HG03045 (cell line): ENCODE measurements around the gene PLCD3.

Source experiments
- ATAC-seq: cut with Tn5 transposase; IDR thresholded peaks from one replicate; pipeline ENCODE4 v1.9.1; 2021; ENCODE audit warnings: mild to moderate bottlenecking, moderate library complexity; ENCODE audit not compliant: unreplicated experiment

PLCD3 gene

GRCh38 chr17:45104497-45104896 lies 27.8 kb downstream of the PLCD3 start:
- no peak for ATAC-seq

GRCh38 chr17:45104029-45104428 lies 28.3 kb downstream of the PLCD3 start:
- no peak for ATAC-seq

- ATAC-seq, result no peak
Measured at GRCh38 chr17:45103269-45103795, 29.0 kb downstream of the PLCD3 start.

GRCh38 chr17:45102856-45103255 lies 29.5 kb downstream of the PLCD3 start:
- no peak for ATAC-seq

DNA sequence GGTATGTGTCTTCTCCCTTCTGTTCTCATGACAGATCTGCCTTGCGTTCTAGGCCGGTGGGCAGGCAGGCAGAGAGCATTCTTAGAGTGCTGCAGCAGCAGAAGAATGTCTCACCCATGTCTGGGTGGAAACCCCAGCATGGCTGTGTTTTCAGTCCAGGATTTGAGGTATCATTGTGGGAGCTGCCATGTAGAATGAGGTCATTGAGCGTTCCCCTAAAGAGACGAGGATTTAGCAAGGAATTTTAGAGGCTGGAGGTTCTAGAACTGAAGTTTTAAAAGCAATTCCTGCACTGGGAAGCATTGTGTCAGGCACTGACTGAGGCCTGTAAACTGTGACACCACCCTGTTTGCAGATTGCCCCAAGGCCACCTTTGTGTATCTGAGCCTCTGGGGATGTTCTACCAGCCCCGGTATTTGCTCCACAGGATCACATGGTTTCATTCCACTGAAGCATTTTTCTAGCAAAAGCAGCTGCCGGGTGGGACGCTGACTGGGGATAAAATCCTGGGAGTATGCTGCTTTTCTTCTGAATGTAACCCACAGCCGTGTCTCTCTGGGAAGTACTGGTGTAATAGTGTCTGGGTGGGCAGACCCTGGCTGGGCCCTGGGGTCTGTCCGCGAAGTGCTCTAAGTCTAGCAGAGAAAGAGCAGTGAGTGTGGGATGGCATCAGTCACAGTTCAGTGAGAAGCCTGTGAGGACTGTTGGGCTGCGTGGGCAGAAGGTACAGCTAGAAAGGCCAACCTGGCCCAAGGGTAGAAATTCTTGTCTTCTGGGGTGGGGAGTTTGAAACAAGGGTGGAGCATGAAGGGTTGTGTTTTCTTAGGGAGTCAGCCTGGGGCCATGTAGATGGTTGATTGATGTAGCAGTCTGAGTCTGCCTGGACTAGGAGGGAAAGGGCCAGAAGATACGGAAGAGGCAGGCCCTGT lies 30.2 kb downstream of the PLCD3 start:
- no peak for ATAC-seq

GRCh38 chr17:45101546-45101882 lies 30.8 kb downstream of the PLCD3 start:
- no peak for ATAC-seq

DNA sequence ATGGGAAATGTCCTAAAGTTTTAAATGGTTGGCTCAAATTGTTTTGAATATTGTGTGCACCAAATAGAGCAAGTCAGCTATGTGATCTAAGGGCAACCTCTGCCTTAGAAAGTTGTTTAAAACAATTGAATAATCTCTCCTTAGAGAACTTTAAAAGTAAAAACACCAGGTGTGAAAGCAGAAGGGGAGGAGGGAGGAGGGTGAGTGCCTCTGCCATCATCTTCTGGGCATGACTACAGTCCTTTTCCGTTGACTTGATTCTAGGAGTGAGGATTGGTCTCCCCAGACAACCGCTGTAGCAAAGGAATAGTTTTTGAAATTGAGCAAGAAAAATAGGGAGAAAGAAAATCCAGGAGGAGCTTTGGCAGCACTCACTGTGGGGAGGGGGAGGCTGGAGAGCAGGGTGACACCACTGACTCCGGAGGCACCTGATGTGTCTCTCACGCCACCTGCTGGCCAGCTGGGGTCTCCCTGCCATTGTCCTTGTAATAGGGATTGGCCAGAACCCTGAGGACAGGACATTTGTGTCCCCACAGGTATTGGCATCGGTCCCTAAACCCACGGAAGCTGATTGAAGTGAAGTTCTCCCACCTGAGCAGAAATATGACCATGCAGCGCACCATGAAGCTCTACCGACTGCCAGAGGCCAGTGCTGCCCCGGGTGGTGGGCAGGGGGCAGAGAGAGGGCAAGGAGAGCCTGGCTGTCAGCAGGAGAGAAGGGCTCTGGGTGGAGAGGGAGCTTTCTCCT lies 33.3 kb downstream of the PLCD3 start:
- ATAC-seq, result no peak

- no peak for ATAC-seq
Measured at GRCh38 chr17:45098081-45098868, 34.0 kb downstream of the PLCD3 start.

GRCh38 chr17:45096926-45097325 lies 35.4 kb downstream of the PLCD3 start:
- ATAC-seq, result no peak

GRCh38 chr17:45096141-45096540 lies 36.2 kb downstream of the PLCD3 start:
- no peak for ATAC-seq

DNA sequence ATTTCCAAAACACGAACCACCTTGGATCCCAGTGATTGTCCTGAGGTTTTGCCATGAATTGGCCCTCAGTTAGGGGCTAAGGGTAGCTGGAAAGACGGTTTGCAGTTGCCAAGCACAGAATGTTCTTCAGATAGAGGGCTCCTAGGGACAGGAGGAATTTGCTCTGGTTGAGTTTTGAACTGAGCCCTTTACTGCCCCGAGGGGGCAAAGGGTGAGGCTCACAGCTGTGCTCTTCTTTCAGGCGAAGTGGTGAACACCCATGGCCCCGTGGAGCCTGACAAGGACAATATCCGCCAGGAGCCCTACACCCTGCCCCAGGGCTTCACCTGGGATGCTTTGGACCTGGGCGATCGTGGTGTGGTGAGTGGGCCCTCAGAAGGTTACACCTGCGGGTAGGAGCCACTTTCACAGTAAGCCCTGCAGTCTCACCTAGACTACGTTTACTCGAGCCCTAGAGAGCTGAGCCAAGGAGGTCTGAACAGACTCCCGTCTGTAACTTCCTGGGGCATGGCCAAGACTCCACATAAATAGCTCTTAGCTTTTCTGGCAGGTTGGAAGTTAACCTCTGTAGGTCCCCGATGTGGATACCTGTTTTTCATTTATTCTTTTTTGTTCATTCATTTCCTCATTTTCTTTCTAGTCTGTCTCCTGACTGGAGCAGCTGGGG lies 38.7 kb downstream of the PLCD3 start:
- no peak for ATAC-seq

GRCh38 chr17:45092911-45093430 lies 39.3 kb downstream of the PLCD3 start:
- ATAC-seq, result no peak

DNA sequence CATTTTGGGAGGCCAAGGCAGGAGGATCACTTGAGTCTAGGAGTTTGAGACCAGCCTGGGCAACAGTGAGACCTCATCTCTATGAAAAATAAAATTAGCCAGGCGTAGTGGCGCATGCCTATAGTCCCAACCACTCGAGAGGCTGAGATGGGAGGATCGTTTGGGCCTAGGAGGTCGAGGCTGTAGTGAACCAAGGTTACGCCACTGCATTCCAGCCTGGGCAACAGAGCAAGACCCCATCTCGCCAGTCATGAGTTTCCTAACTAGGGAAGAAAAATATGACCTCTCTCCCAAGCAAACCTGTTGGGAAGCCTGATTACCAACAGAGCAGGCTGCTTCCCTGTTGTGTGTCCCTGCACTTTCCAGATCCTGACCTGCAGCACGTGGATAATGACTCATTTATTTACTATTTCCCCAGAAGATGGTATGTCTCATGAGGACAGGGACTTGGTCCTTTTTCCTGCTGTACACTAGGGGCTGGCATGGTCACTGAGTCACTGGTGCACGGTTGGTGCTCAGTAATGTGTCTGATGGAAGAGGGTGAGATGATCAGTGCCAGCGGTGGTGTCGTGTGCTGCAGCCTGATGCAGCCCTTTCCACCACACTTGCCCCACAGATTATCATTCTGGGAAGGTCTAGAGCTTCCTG lies 40.4 kb downstream of the PLCD3 start:
- ATAC-seq, result no peak

- no peak for ATAC-seq
Measured at GRCh38 chr17:45090711-45091110, 41.6 kb downstream of the PLCD3 start.

DNA sequence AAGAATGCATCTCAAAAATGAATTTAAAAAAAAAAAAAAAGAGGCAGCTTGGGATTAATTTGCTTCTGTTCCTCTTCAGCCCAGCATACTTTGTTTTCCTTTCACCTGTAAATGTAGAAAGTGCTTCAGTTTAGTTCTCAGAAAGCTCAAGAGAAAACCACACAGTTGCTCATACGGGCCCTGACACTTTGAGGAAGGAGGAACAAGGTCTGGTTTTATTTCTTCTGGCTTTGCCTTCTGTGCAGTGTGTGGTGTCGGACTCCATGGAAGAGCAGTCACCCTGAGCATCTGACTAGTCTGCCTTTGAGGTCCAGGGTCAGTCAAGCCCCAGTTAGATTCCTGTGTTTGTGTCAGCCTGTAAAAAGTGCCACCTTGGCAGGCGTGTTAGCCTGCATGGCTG lies 43.6 kb downstream of the PLCD3 start:
- no peak for ATAC-seq

DNA sequence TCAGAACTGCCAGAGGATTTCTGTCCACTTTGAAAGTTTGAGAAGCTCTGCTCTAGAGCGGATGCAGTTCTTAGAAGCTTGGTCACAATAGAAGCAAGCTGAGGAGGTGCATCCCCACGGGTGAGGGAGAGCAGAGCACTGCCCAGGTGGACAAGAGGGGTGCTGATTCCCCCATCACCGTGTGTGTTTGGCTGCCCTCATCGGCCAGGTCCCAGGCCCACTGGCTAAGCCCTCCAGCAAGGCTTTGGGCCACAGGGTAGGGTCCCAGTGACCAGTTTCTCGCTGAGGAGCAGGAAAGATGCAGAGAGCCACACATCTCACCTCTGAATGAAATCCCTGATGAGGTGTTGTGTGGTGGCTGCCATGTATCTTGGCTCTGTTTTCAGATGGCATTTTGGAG lies 44.3 kb downstream of the PLCD3 start:
- ATAC-seq, result no peak

- no peak for ATAC-seq
Measured at GRCh38 chr17:45087504-45087975, 44.8 kb downstream of the PLCD3 start.

DNA sequence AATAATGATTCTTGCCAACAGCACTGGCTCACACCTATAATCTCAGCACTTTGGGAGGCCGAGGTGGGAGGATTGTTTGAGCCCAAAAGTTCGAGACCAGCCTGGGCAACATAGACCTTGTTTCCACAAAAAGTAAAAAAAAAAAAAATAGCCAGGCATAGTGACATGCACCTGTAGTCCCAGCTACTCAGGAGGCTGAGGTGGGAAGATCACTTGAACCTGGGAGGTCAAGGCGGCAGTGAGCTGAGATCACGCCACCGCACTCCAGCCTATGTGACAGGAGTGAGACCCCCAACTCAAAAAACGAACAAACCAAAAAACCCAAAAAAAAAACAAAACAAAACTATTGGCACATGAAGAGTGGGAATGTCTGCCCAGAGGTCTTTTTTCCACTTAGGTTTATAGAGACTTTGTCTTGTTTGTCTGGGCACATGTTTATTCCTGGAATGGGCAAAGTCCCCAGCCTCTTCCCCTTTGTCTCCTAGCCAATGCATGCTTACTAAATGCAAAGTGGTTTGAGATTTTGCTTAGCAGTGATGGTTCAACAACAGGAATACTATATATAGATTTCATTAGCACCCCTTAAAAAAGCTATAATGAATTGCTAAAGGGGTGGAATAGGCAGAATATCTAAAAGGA lies 45.3 kb downstream of the PLCD3 start:
- ATAC-seq, result no peak

DNA sequence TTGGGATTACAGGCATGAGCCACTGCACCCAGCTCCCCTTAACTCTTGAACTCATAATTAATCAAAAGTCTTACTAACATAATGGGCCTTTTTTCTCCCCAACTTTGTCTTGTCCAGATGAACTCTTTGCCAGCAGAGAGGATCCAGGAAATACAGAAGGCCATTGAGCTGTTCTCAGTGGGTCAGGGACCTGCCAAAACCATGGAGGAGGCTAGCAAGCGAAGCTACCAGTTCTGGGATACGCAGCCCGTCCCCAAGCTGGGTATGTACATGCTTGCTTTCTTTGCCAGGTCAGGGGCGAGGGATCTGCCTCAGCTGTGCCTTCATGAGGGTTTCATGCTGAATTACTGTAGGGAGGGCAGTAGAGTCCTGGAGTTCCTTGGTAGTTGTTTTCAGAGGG lies 45.9 kb downstream of the PLCD3 start:
- ATAC-seq, result no peak
